Transverse colon (tissue), 4 donors: ENCODE data around the gene PPP1R13B. TPM values are rescaled to one million over a fixed set of nuclear protein-coding genes. Genes with fewer than 3 reads are reported as not detected.

Experiments
- DNase-seq: peaks from one replicate; pipeline ENCODE4 v3.0.0-alpha.2; 2019
- H3K27ac ChIP-seq, 4 donors: fragments of 200-600 bp; sonication (generic); 2 replicates each; pipeline ENCODE4 v1.5.1; 2016 to 2018; ENCODE audit warnings: inconsistent platforms in 4 of 4
- H3K27me3 ChIP-seq: fragments of 200-600 bp; sonication (generic); 2 replicates; pipeline ENCODE4 v1.5.1; 2017; ENCODE audit warnings: inconsistent platforms
- H3K36me3 ChIP-seq, 4 donors: fragments of 200-600 bp; sonication (generic); 2 replicates each; pipeline ENCODE4 v1.5.1; 2017 to 2019; ENCODE audit warnings: inconsistent platforms in 4 of 4
- H3K4me1 ChIP-seq, 4 donors: fragments of 200-600 bp; sonication (generic); 2 replicates each; pipeline ENCODE4 v1.5.1; 2017 to 2020; ENCODE audit warnings: inconsistent platforms in 4 of 4
- H3K4me3 ChIP-seq, 4 donors: fragments of 200-600 bp; sonication (generic); 1 replicate in 1 of 4; 2 replicates in 3 of 4; pipeline versions ENCODE4 v1.5.1 to v1.6.1; 2017 to 2019; ENCODE audit warnings: inconsistent platforms in 4 of 4
- H3K9me3 ChIP-seq, 2 donors: fragments of 200-600 bp; sonication (generic); 2 replicates each; pipeline ENCODE4 v1.5.1; 2017 to 2019; ENCODE audit warnings: inconsistent platforms in 2 of 2
- CTCF ChIP-seq, 5 experiments: fragments of 200-600 bp in 3 of 5; fragments of 450-650 bp in 2 of 5; sonication (generic) in 3 of 5; IDR thresholded peaks; 1 replicate in 2 of 5; 2 replicates in 3 of 5; pipeline ENCODE4 v1.5.1; 2016 to 2017; ENCODE audit warnings: antibody characterized with exemption in 5 of 5, inconsistent platforms in 3 of 5, mild to moderate bottlenecking in 2 of 5, moderate library complexity in 1 of 5
- EP300 ChIP-seq: sonication (generic); formaldehyde crosslinking; IDR thresholded peaks from one replicate; pipeline ENCODE4 v1.6.1; 2017; ENCODE audit warnings: antibody characterized with exemption, low read depth
- POLR2A ChIP-seq: fragments of 450-650 bp; IDR thresholded peaks from one replicate; pipeline ENCODE4 v1.6.1; 2016; ENCODE audit warnings: antibody characterized with exemption, mild to moderate bottlenecking, moderate library complexity
- POLR2AphosphoS5 ChIP-seq, 3 donors: sonication (generic); formaldehyde crosslinking; IDR thresholded peaks; one replicate each; pipeline ENCODE4 v1.6.1; 2016; ENCODE audit warnings: antibody characterized with exemption in 3 of 3
- WGBS, 2 donors: methylation state at CpG; one replicate each; pipeline ENCODE4 v1.1.5; 2018; ENCODE audit warnings: low coverage in 1 of 2; 5-methylcytosine and 5-hydroxymethylcytosine counted together
- in situ Hi-C, 4 donors: fragments of 200-750 bp; cut with MboI; loops; one replicate each; pipeline versions ENCODE4 v1.15.0 to v1.15.1; 2017; ENCODE audit warnings: low sequenced_read_pairs in 3 of 4, low pct_ligation_motif_present in 1 of 4, low pct_unique_long_range_greater_than_20kb in 1 of 4
- intact Hi-C: fragments of 100-400 bp; cut with DNase I; formaldehyde crosslinking; loops from one replicate; pipeline ENCODE4 v1.15.1; 2023; ENCODE audit warnings: low total_unique reads
- total RNA-seq, 4 donors: library from RNA; depleted of rRNA; stranded (reverse); fragments of >200 nt; gene quantifications; one replicate each; pipeline ENCODE4 v1.1.0, GENCODE V29; 2016

Gene PPP1R13B
- total RNA-seq, 4 donors from 2014 or later, result 31.0 to 109 (median 42.0) TPM

- intact Hi-C loops (loop anchor here (5.0 kb wide), 1 partner anchor 1617 kb away; no protein-coding TSS in a partner anchor), in situ Hi-C loops (no loop called here)
- Histone ChIP-seq H3K27me3 (no peaks in the 10 kb centered on the region), H3K36me3 (no peaks in the 10 kb centered on the region), H3K4me1 (peaks cover 29 to 50% (median 35%) of the 10 kb centered on the region in 4 donors), H3K27ac (peak overlapping the region; percentile 83 to 92 (median 86)), H3K4me3 (peak overlapping the region in 3 of 4 donors; percentile 5 to 33 (median 23)), H3K9me3 (no peaks in the 10 kb centered on the region)
- WGBS, 2 donors, result 38 to 46% methylated on average over 4 to 33 of the region's 34 CpGs
- no peak for TF ChIP-seq EP300
- no peak for TF ChIP-seq CTCF (IDR thresholded peaks at IDR 0.05)
- peak in 2 of 3 donors; percentile 31 to 53 for TF ChIP-seq POLR2AphosphoS5 (IDR thresholded peaks at IDR 0.05)
- TF ChIP-seq POLR2A, result peak; percentile 55
- DNase-seq, result peak; percentile 84
Measured at GRCh38 chr14:103879570-103880347, 32.4 kb upstream of the PPP1R13B start.

GRCh38 chr14:103879118-103879569, 31.8 kb upstream of the PPP1R13B start:
- Histone ChIP-seq H3K27me3 (no peaks in the 10 kb centered on the region), H3K27ac (peak overlapping the region; percentile 83 to 92 (median 86)), H3K36me3 (no peaks in the 10 kb centered on the region), H3K4me3 (peak overlapping the region in 3 of 4 donors; percentile 5 to 33 (median 23)), H3K9me3 (no peaks in the 10 kb centered on the region), H3K4me1 (peaks cover 29 to 50% (median 35%) of the 10 kb centered on the region in 4 donors)
- WGBS, 2 donors, result 56 to 74% methylated on average over 3 to 16 of the region's 16 CpGs
- DNase-seq, result no peak
- no peak for TF ChIP-seq EP300
- no peak for TF ChIP-seq POLR2A
- no peak for TF ChIP-seq CTCF (IDR thresholded peaks at IDR 0.05)
- TF ChIP-seq POLR2AphosphoS5 (IDR thresholded peaks at IDR 0.05), result no peak
- intact Hi-C loops (no loop called here), in situ Hi-C loops (no loop called here)

GRCh38 chr14:103878180-103878579, 30.8 kb upstream of the PPP1R13B start:
- Histone ChIP-seq H3K27me3 (no peaks in the 10 kb centered on the region), H3K9me3 (no peaks in the 10 kb centered on the region), H3K36me3 (no peaks in the 10 kb centered on the region), H3K4me1 (peaks cover 29 to 48% (median 33%) of the 10 kb centered on the region in 4 donors), H3K4me3 (no peak overlapping the region), H3K27ac (peak overlapping the region in 3 of 4 donors; percentile 85 to 92 (median 86))
- intact Hi-C loops, result no loop called here
- in situ Hi-C loops, result no loop called here
- TF ChIP-seq EP300 (no peak), POLR2A (no peak)
- no peak for DNase-seq
- 95 to 100% methylated on average over 1 to 11 of the region's 11 CpGs for WGBS, 2 donors

- DNase-seq, result no peak
- intact Hi-C loops (no loop called here), in situ Hi-C loops (no loop called here)
- Histone ChIP-seq H3K27me3 (no peaks in the 10 kb centered on the region), H3K4me1 (peaks cover 5 to 33% (median 19%) of the 10 kb centered on the region in 4 donors), H3K9me3 (no peaks in the 10 kb centered on the region), H3K36me3 (no peaks in the 10 kb centered on the region), H3K27ac (no peak overlapping the region), H3K4me3 (no peak overlapping the region)
- 93 to 100% methylated on average over 1 to 5 of the region's 5 CpGs for WGBS, 2 donors
- no peak for TF ChIP-seq POLR2A
- no peak for TF ChIP-seq EP300
- no peak for TF ChIP-seq POLR2AphosphoS5 (IDR thresholded peaks at IDR 0.05)
- no peak for TF ChIP-seq CTCF (IDR thresholded peaks at IDR 0.05)
Measured at GRCh38 chr14:103875010-103875409, 27.6 kb upstream of the PPP1R13B start.
